OCI-LY1 (cell line): ENCODE data around the gene TASL.

Experiments
- H2AFZ ChIP-seq: fragments of 200-600 bp; sonication (generic), shearing (Covaris generic); 2 replicates; pipeline ENCODE4 v1.6.0; 2014; ENCODE audit warnings: antibody characterized with exemption, mild to moderate bottlenecking, low read length
- H3F3A ChIP-seq: fragments of 200-600 bp; sonication (generic), shearing (Covaris generic); 2 replicates; pipeline ENCODE4 v1.6.0; 2014; ENCODE audit warnings: mild to moderate bottlenecking, antibody characterized with exemption, low read length, moderate library complexity; ENCODE audit not compliant: insufficient read depth
- H3K27ac ChIP-seq: fragments of 200-600 bp; sonication (generic); 2 replicates; pipeline ENCODE4 v1.5.1; 2014; ENCODE audit warnings: low read length, mixed run types, mild to moderate bottlenecking, low read depth; ENCODE audit not compliant: poor library complexity, severe bottlenecking
- H3K27me3 ChIP-seq: fragments of 200-600 bp; sonication (generic); 2 replicates; pipeline ENCODE4 v1.6.0; 2014; ENCODE audit warnings: antibody characterized with exemption, mild to moderate bottlenecking, low read length, moderate library complexity; ENCODE audit not compliant: insufficient read depth
- H3K36me3 ChIP-seq: fragments of 200-600 bp; sonication (generic); 2 replicates; pipeline ENCODE4 v1.6.1; 2014; ENCODE audit warnings: mild to moderate bottlenecking, antibody characterized with exemption, low read length, moderate library complexity, mixed read lengths; ENCODE audit not compliant: insufficient read depth
- H3K4me1 ChIP-seq: fragments of 200-600 bp; sonication (generic); 2 replicates; pipeline ENCODE4 v1.5.1; 2014; ENCODE audit warnings: mild to moderate bottlenecking, low read length, moderate library complexity; ENCODE audit not compliant: insufficient read depth, severe bottlenecking
- H3K4me2 ChIP-seq: fragments of 200-600 bp; sonication (generic), shearing (Covaris generic); 2 replicates; pipeline ENCODE4 v1.6.1; 2014; ENCODE audit warnings: low read length
- H3K4me3 ChIP-seq: fragments of 200-600 bp; sonication (generic); 2 replicates; pipeline ENCODE4 v1.5.1; 2014; ENCODE audit warnings: low read length, low read depth, mild to moderate bottlenecking, mixed read lengths; ENCODE audit not compliant: poor library complexity, severe bottlenecking
- H3K79me2 ChIP-seq: fragments of 200-600 bp; shearing (Covaris generic); 2 replicates; pipeline ENCODE4 v1.6.1; 2016; ENCODE audit warnings: mixed run types, low read length, mixed read lengths; ENCODE audit not compliant: insufficient read depth
- H3K9ac ChIP-seq: fragments of 200-600 bp; sonication (generic), shearing (Covaris generic); 2 replicates; pipeline ENCODE4 v1.6.1; 2014; ENCODE audit warnings: mild to moderate bottlenecking, low read length, mixed read lengths
- H3K9me2 ChIP-seq: fragments of 200-600 bp; sonication (generic), shearing (Covaris generic); 2 replicates; pipeline ENCODE4 v1.6.1; 2014; ENCODE audit warnings: low read depth, mild to moderate bottlenecking, low read length, mixed read lengths
- H3K9me3 ChIP-seq: fragments of 200-600 bp; shearing (Covaris generic); 2 replicates; pipeline ENCODE4 v1.6.1; 2014; ENCODE audit warnings: low read length, mixed read lengths
- H4K20me1 ChIP-seq: fragments of 200-600 bp; sonication (generic), shearing (Covaris generic); 2 replicates; pipeline ENCODE4 v1.6.0; 2016; ENCODE audit warnings: mild to moderate bottlenecking, low read length; ENCODE audit not compliant: insufficient read depth
- CTCF ChIP-seq: fragments of 200-600 bp; sonication (generic), shearing (Covaris generic); IDR thresholded peaks from 2 replicates; pipeline ENCODE4 v1.5.1; 2017; ENCODE audit warnings: mild to moderate bottlenecking, antibody characterized with exemption, low read length, moderate library complexity, mixed read lengths
- EZH2 ChIP-seq: fragments of 200-600 bp; sonication (generic), shearing (Covaris generic); IDR thresholded peaks from 2 replicates; pipeline ENCODE4 v1.8.0; 2017; ENCODE audit warnings: borderline replicate concordance, mixed run types, mild to moderate bottlenecking, antibody characterized with exemption, low read length, moderate library complexity, mixed read lengths

Gene TASL

GRCh38 chrX:30525732-30526131 lies 51.8 kb downstream of the TASL start:
- H3K9me3 ChIP-seq: no peaks in the 10 kb centered on the region
- H3K79me2 ChIP-seq: no peaks in the 10 kb centered on the region
- no peaks in the 10 kb centered on the region for H3K4me1 ChIP-seq
- no peak overlapping the region for H3K9ac ChIP-seq
- TF ChIP-seq EZH2 (no peak), CTCF (no peak)
- H3F3A ChIP-seq: no peaks in the 10 kb centered on the region
- no peak overlapping the region for H3K4me3 ChIP-seq
- H4K20me1 ChIP-seq: no peaks in the 10 kb centered on the region
- no peak overlapping the region for H3K4me2 ChIP-seq
- no peaks in the 10 kb centered on the region for H3K9me2 ChIP-seq
- no peaks in the 10 kb centered on the region for H3K36me3 ChIP-seq
- H3K27me3 ChIP-seq: no peaks in the 10 kb centered on the region
- H2AFZ ChIP-seq: no peak overlapping the region
- H3K27ac ChIP-seq: no peak overlapping the region

GRCh38 chrX:30521440-30522182 lies 56.0 kb downstream of the TASL start:
- Histone ChIP-seq H3K36me3 (no peaks in the 10 kb centered on the region), H2AFZ (no peak overlapping the region)

GRCh38 chrX:30513284-30513683 lies 64.3 kb downstream of the TASL start:
- H3K9me3 ChIP-seq: no peaks in the 10 kb centered on the region
- no peaks in the 10 kb centered on the region for H3K9me2 ChIP-seq
- no peak overlapping the region for H2AFZ ChIP-seq
- no peak overlapping the region for H3K9ac ChIP-seq
- no peaks in the 10 kb centered on the region for H3K27me3 ChIP-seq
- H4K20me1 ChIP-seq: no peaks in the 10 kb centered on the region
- H3K79me2 ChIP-seq: no peaks in the 10 kb centered on the region
- TF ChIP-seq EZH2: no peak
- peak; percentile 57 for TF ChIP-seq CTCF
- H3K4me2 ChIP-seq: no peak overlapping the region
- H3K4me3 ChIP-seq: no peak overlapping the region
- H3F3A ChIP-seq: no peaks in the 10 kb centered on the region
- no peaks in the 10 kb centered on the region for H3K4me1 ChIP-seq
- H3K27ac ChIP-seq: no peak overlapping the region
- no peaks in the 10 kb centered on the region for H3K36me3 ChIP-seq

More at GRCh38 chrX:30521440-30522182, 56.0 kb downstream of the TASL start:
- H4K20me1 ChIP-seq: no peaks in the 10 kb centered on the region
- no peaks in the 10 kb centered on the region for H3K27me3 ChIP-seq
- no peaks in the 10 kb centered on the region for H3K9me3 ChIP-seq
- H3F3A ChIP-seq: no peaks in the 10 kb centered on the region
- no peaks in the 10 kb centered on the region for H3K79me2 ChIP-seq
- H3K4me3 ChIP-seq: no peak overlapping the region
- H3K9ac ChIP-seq: no peak overlapping the region
- H3K4me2 ChIP-seq: no peak overlapping the region
- no peaks in the 10 kb centered on the region for H3K4me1 ChIP-seq
- H3K27ac ChIP-seq: no peak overlapping the region
- no peaks in the 10 kb centered on the region for H3K9me2 ChIP-seq
- TF ChIP-seq CTCF (no peak), EZH2 (no peak)
